Stimulated activated CD4-positive, alpha-beta T cell treated with anti-CD3 and anti-CD28 coated beads, TNF-alpha, amount 100 ng/mL, for 24 hours (primary cell): ENCODE results near the gene SAMD3.
"Not testable (repeated sequence)": the region's sequence is repeated elsewhere in the genome, so short reads cannot be mapped to it uniquely, and the experiment has no call there.

Experiments
- DNase-seq, 3 experiments: peaks; one replicate each; pipeline ENCODE4 v3.0.0-alpha.2; 2020; ENCODE audit warnings: low read depth in 3 of 3

SAMD3 gene

DNA sequence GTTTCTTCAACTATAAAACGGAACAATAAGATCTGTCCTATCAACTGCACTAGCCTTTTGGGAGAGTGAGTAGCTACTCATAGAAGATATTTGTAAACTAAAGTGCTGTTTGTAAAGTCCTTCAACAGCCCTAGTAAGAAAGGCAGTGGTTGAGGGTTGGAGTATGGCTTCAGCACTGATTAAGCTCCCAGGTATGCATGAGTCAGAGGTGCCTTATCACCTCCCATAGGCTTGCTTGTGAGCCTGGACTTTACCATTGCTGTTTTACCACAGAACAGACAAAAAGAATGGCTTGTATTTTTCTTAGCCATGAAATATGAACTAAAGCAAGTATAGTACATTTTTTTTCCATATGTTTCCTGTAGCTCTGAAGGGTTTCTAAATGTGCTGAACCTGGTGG lies 44.1 kb downstream of the SAMD3 start:
- DNase-seq, result no peak

DNA sequence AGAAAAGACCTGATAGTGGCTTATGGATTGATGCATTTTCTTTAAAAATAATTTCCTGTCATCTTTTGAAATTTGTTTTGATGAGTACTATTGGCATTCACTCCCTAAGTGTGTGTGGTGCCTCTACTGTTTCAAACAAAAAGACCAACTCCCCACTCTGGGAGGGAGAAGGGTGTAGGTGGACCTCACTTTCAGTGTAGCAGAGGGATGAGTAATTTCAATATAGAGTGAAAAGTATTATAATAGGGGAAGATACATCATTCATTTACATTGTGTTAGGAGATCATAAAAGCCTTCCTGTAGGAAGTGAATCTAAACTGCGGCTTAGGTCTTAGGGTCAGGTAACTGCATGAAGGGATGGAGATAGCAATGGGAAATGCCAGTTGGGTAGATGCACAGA lies 46.4 kb downstream of the SAMD3 start:
- DNase-seq, result no peak

DNA sequence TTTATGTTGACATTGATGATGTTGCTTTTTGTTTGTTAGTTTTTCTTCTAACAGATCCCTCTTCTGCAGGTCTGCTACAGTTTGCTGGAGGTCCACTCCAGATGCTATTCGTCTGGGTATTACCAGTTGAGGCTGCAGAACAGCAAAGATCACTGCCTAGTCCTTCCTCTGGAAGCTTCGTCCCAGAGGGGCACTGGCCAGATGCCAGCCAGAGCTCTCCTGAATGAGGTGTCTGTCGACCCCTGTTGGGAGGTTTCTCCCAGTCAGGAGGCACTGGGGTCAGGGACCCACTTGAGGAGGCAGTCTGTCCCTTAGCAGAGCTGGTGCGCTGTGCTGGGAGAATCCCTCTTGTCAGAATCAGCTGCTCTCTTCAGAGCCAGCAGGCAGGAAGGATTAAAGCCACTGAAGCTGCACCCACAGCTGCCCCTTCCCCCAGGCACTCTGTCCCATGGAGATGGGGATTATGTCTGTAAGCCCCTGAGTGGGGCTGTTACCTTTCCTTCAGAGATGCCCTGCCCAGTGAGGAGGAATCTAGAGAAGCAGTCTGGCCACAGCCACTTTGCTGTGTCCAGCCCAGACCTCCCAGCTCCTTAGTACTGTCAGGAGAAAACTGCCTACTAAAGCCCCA lies 49.3 kb downstream of the SAMD3 start:
- DNase-seq, result not testable (repeated sequence)

DNA sequence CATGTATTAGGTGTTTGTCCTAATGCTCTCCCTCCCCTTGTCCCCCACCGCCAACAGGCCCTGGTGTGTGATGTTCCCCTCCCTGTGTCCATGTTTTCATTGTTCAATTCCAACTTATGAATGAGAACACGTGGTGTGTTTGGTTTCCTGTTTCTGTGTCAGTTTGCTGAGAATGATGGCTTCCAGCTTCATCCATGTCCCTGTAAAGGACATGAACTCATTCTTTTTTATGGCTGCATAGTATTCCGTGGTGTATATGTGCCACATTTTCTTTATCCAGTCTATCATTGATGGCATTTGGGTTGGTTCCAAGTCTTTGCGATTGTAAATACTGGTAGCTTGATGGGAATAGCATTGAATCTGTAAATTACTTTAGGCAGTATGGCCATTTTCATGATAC lies 52.6 kb downstream of the SAMD3 start:
- DNase-seq, result not testable (repeated sequence)

DNA sequence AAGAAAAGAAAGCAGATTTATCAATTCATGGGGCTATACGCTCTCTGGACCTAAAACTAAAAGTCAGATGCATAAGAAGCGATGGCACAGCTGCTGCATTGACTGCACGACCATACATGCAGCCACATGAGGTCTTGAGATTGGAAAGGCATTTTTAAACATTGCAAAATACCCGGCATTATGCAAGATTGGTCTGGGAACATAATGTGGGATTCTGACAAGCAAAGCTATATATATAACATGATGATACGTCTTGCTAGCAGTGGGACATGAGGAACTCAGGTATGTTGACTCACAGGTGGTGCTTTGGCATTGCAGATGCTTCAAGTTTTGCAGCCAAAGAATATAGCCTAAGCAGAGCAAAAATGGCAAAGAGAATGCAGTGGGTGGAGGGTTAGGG lies 55.1 kb downstream of the SAMD3 start:
- DNase-seq, result no peak

DNA sequence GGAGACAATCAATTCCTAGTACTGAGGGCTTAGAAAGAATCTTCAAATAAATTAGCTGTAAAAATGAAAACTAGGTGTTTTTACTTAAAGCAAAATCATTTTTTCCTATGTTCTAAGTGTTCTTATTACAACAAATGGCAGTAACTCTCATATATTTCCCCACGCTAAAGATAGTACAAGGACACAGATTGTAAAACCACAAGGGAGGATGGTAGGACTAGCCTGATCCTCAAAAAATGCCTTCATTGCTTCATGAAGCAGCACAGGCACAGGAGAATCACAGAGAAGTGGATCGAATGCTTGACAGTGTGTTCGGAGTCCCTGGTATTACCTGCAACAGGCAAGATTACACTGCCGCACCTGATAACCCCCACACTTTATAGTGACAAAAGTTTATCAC lies 58.5 kb downstream of the SAMD3 start:
- no peak for DNase-seq

DNA sequence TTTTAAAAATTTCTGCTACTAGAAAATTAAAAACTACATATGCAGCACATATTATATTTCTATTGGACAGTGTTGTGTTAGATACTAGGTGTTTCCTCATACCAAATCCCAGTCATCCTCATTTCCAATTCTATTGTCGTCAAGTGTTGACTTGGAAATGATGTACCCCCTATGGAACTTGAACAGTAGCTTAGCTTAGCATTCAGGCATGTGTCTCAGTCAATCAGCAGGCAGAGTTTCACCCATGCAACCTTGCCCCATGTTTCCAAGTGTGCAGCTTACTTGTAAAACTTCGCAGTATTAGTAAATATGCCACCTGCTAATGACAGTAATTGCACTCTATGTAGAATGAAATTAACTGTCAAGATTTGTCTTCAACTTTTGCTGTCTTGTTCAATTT lies 59.5 kb downstream of the SAMD3 start:
- no peak for DNase-seq

DNA sequence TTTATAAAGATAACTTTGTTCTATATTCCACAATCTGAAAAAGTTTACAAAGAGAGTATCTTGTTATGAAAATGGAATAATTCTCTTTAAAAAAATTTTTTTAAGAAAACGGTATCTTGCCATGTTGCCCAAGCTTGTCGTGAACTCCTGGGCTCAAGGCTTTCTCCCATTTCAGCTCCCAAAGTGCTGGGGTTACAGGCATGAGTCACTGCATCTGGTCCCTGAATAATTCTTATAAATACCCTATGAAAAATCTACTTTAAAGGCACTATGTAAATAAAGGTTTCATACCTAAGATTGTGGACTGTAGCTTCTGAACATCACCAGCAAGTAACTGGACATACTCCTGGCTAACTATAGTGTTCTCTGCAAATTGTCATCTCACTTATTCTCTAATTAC lies 60.3 kb downstream of the SAMD3 start:
- DNase-seq, result no peak

DNA sequence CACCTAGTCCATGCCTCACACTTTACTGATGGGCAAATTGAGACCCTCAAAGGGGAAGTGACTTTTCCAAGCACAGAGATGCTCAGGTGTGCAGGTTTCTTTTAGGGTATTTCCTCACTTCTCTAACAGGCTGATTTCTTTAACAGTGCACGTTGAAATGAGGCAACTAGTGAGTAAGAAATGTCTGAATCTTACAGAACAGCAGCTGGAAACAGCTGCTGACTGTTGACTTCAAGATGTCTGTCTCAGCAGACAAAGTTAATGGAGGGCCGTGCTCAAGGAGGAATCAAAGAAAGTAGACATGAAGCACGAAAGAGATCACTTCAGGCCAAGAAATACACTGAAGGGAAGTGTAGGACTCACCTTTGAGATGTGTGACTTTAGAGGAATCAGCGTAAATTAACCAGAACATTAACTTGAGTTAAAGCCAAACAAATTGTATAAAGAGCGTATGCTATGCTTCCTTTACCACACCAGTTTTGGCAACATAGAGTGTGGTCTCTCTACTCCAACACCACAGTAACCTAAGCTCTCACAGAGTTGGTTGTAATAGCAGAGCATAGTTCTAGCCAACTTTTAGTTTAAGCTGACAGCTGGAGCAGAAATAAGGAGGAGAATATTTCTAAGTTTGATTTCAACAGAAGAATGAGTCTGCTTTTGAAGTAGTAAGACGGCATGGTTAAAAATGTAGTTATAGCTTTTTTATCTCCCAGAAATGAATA lies 60.9 kb downstream of the SAMD3 start:
- DNase-seq, result no peak

DNA sequence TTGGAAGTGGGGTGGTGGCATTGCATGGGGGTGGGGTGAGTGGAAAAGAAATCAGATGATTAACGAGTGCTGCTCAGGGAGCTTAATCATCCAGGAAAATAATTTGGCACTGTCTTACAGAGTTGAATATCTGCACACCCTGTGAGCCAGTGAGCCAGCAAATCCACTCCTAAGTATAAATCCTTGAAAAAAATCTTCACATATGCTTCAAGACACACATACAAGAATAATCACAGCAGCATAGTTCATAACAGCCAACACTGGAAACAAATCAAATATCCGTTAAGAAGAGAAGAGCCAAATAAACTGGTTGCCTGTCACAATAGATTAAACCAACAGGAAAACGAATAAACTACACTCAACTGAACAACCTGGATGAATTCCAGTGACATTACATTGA lies 62.8 kb downstream of the SAMD3 start:
- DNase-seq, result no peak

DNA sequence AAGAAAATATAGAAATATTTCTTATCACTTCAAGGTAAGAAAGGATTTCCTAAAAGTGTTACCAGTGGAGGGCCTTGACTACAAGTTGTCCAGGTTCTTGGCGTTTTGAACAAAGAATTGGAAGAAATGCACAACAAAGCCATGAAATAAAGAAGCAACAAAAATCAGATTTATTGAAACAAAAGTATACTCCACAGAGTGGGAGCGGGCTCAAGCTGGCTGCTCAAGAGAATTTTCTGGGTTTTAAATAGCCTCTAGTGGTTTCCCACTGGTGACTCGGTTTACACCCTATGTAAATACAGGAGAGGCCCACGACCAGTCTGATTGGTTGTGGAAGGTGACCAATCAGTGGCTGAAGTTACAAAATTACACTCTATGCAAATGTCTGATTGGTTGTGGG lies 64.2 kb downstream of the SAMD3 start:
- no peak for DNase-seq

DNA sequence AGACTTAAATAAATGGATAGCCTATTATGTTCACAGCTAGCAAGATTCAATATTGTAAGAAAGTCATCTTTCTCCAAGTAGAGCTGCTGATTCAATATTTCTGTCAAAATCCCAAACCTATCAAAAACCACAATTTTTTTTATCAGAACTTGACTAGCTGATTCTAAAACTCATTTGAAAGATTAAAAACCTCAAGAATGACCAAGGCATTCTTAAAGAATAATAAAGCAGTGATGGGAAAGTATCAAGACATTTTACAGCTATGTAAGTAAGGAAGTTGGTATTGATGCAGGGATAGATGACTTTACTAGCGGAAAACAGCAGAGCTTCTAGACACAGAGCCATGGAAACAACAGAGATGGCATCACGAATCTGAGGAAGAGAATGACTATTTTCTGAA lies 64.7 kb downstream of the SAMD3 start:
- DNase-seq, result no peak

DNA sequence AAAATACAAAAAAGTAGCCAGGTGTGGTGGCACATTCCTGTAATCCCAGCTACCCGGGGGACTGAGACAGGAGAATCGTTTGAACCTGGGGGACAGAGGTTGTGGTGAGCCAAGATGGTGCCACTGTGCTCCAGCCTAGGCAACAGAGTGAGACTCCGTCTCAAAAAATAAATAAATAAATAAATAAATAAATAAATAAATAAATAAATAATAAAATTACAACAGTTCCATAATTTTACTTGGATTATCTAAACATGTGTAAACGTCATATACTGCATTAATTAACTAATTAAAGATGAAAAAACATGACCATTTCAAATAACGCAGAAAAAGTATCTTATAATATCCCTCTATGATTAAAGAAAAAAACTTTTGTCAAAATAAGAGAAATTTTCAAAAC lies 65.8 kb downstream of the SAMD3 start:
- DNase-seq, result no peak

DNA sequence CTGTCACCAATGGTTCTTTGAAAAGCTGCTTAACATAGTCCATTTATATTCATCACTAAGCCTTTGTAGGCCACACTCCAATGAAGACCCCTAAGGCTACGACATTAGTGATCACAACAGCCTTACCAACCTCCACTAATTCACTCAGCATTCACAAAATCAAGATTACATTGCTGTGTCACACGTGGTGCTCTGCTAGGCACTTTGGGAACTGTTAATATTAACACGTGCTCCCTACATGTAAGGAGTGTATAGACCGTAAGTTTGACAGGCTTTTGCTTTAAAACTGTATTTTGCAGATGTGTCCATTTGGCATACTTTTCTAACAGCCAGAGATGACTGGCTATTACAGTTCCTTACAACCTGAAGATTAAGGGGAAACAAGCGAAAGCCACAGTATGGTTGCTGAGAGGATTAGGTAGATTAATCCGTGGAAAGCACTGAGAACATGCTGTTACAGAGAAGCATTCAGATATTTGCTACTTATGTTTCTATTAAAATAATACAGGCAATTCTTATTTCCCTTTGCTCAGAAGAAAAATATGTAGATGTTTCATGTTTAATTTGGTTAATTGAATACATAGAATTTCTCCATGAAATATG lies 69.7 kb downstream of the SAMD3 start:
- no peak for DNase-seq

DNA sequence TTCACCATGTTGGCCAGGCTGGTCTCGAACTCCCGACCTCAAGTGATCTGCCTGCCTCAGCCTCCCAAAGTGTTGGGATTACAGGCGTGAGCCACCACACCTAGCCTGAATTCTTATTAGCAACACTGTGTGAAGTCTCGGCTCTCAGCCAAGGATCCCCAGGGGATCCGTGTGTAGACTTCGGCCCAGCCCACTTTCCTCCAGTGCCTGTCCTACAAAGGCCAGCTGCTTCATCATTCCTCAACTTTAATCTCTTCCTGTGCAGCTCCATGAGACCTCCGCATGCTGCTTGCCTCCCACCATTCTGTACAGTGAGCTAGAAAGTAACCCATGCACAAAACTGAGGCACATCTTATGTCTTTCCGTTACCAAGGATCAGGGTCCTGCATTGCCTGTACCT lies 71.8 kb downstream of the SAMD3 start:
- no peak for DNase-seq

DNA sequence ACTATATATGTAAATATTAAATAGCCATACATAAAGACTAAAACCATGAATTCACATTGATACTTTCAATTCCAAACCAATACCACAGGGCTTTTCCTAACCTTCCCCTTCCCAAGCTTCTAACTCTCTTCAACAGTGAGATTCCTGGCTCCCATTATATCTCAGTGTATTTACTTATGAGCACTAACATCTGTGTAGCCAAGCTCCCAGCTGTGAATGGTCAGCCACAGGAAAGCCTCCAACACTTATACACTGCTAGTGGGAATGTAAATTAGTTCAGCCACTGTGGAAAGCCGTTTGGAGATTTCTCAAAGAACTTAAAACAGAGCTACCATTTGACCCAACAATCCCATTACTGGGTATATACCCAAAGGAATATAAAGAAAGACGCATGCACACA lies 73.7 kb downstream of the SAMD3 start:
- not testable (repeated sequence) for DNase-seq

DNA sequence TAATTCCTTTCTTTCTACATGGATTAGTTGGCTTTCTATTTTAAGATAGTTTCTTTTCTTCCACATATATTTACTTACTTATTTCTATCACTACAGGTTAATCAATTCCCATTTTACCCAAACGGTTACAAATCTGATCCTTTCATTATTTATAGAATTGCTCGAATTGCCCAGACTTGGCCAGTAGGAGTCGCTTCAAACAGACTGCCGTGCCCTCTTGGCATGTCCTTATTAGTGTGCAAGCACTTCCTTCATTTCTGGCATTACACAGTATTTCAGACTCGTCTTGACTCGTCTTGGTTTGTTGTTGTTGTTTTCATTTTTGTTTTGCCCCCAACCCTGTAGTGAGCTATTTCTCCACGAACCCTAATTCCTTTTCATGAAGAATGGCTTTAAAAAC lies 74.6 kb downstream of the SAMD3 start:
- DNase-seq, result no peak

DNA sequence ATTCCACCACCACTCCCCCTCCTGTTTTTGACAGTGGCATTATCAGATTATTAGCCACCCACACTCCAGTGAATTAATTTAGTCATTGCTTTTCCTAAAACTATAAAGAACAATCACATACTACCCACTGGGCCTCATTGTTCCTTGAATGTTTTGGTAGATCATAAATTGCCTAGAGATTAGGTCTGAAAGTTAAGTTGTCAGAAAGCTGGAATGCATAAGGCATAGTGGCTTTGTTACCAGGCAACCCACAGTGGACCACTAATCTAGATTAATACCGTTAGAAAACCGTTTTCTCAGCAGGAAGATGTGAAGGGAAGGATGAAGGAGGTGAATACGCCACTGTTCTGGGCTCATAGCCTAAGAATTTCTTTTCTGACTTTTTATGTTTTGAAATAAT lies 75.6 kb downstream of the SAMD3 start:
- no peak for DNase-seq

DNA sequence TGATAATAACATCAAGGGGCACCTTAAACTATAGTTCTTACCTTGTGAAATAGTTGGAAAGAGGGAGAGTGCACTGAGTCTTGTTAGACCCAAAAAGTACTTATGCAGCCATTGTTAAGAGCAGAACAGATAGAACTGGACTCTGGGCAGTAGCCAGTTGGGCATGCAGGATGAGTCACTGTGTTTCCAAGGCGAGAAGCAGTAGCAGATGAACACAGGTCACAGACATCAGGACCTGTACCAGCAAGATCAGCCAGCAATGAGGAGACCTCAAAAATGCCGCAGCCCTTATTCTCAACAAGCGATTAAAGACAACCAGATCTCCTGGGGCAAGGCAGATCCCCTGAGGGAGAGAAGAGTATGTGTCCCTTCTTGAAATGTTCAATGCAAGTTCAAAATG lies 79.0 kb downstream of the SAMD3 start:
- DNase-seq, result no peak

DNA sequence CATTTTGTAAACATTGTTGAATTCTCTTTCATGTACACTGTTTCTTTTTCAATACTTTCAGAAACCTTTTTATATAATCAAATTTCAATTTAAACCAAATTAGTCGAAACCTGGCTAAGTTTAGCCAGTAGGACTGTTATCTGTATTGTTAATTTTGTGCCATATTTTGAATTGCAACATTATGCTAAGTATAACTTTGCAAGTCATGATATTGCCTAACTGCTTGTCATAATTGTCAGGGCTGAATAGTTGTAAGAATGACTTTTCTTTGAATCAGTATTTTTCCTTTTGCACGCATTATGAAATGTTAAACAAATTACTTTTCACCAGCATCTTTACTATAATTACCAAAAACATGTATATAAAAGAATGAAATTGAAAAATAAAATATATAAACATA lies 82.7 kb downstream of the SAMD3 start:
- DNase-seq, result no peak

DNA sequence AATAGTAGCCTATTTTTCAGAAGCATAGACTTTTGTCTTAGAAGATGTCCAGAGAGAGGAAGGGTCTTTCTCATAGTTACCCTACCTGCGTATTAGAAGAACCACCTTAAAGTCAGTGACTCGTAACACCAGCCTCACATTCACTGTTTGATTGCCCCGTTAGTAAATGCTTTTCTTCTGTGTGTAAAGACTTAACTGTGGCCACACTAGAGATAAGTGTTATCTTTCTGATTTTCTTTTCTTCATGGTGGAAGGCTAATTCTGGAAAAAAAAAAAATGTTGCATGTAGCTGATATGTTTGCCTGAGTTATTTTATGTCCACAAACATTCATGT lies 83.9 kb downstream of the SAMD3 start:
- DNase-seq, result no peak

DNA sequence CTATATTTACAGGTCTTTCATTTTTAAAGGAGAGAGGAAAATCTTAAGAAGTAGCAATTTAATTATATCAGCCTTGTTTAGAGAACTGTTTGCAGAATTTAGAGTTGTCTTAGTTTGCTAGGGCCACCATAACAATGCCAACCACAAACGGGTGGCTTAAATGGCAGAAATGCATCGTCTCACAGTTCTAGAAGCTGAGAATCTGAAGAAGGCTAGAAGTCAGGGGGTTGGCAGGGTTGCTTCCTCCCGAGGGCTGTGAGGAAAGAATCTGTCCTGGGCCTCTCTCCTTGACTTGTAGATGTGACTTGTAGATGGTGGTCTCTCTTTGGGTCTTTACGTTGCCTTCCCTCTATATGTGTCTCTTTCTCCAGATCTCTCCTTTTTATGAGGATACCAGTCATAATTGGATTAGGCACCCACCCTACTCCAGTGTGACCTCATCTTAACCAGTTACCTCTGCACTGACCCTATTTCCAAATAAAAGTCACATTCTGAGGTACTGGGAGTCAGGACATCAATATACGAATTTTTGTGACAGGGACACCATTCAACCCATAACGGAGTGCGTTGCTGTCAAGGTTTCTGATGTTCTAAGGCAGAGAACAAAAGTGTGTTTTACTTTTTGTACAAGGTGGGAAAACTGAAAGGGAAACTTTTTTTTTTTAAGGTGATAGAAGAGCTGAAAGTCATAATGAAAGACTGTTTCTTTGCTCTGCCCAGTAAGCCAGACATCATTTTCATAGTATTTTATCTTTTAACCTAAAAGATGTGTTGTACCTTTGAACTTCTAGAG lies 84.4 kb downstream of the SAMD3 start:
- no peak for DNase-seq

DNA sequence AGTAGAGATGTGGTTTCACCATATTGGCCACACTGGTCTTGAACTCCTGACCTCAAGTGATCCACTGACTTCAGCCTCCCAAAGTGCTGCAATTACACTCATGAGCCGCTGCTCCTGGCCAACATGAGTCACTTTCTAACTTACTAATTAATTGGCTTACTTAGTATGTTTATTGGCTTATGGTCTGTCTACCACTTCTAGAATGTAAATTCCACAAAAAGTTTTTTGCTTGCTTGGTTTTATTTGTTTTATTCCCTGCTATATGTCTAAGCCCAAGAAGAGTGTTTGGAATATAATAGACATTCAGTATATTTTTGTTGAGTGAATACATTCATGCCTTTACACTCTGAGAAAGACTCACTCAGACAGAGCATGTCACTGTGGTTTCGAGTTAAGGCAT lies 86.0 kb downstream of the SAMD3 start:
- DNase-seq, result no peak
